Activated CD4-positive, alpha-beta T cell treated with anti-CD3 and anti-CD28 coated beads, Interleukin-2, Interleukin-6, amounts not matched to agents 100 ng/mL and 50 ng/mL, durations not matched to agents 16 hours and 8 hours (primary cell): ENCODE results near the gene LMOD3.

Experiments
- DNase-seq: peaks from one replicate; pipeline ENCODE4 v3.0.0-alpha.2; 2020

Gene LMOD3

DNA sequence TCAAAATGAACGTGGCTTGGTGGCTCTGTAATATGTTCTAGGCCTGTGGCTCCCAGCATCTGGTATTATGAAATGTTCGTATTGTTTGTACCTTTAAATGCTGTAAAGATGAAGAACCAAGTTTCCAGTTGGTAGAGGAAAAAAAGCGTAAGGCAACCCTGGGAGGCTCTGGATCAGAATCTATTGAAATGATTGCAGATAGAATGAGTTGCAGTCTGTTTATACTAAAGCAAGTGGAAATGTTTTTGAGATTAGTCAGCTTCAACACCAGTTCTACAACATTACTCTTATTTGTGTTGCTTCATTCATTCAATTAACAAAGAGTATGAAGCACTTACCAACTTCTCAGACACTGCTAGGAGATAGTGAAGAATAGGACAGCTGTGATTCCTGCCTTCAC lies 32.4 kb downstream of the LMOD3 start:
- DNase-seq: no peak

GRCh38 chr3:69088063-69088462 lies 34.3 kb downstream of the LMOD3 start:
- DNase-seq: peak; percentile 65

- peak; percentile 22 for DNase-seq
These were observed 35.2 kb downstream of the LMOD3 start for GRCh38 chr3:69087030-69087791.

DNA sequence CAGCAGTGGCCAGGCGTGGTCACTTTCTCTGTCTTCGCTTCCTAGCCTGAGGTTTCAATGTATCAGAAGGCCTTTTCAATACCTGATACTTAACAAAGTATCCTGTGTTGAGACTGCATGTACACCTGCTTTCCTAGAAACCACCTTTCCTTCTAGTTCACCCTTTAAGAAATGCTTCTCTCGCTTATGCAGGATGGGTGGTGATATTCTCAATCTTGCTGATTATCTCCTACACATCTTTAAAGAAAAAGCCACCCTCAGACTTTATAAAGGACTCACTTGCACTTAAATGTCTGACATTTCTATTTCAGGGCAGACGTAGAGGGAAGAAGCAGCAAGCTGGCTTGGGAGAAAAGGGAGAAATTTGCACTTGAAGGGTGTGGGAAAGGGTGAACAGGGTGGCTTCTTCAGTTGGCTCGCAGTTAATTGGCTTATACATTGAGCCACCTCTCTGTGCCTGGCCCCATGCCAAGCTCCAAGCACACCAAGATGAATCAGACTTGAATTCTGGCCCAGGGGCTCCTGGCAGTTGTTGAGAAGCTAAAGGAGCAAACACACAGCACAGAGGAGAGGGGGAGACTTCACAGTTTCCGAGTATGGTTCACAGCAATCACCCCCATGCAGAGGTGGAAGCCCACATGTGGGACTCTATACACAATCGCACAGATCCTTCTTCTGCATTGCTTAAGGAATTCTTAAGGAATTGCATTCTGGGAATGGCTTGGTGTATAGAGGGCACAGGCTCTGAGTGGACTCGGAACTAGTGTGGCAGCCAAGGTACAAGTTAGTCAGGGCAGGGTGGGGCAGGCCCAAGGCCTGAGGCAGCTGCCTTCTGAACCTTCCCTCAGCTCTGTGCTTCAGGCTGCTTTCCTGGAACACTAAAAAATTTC lies 36.3 kb downstream of the LMOD3 start:
- DNase-seq: peak; percentile 84

- DNase-seq: peak; percentile 26
These were observed 37.1 kb downstream of the LMOD3 start for GRCh38 chr3:69085168-69085832.

DNA sequence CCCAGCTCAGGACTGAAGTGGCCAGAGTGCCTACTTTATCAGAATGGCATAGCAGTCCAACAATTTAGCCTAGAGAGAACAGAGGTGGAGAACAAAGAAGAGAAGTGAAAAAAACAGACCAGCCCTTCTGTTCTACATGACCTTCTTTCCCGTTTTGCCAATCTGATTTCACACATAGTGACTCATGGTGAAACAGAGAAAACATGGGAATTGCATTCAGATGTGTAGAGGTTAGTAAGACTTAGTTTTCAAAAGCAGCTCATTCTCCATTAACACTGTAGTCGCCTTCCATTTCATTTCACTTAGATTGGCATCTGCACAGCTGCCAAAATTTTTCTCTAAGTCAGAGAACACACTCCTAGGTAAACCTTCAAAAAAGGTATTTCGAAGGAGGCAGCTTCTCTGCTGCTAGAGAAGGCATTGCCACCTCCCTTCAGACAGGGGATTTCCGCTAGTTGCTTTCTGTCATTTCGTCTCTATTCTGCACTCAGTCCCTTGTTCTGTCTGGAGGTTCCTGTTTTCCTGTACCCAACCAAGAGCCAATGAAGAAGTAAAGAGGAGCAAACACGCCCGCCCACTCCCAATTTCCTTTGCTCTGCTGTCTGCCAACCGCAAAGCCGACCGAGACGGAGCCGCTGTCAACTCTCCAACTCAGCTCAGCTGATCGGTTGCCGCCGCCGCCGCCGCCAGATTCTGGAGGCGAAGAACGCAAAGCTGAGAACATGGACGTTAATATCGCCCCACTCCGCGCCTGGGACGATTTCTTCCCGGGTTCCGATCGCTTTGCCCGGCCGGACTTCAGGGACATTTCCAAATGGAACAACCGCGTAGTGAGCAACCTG lies 37.8 kb downstream of the LMOD3 start, which contains the start of gene ARL6IP5:
Gene ARL6IP5 (plus strand): TSS at position 612 of the 842 bp plus-strand sequence. CDS start 111 bp downstream, at position 723.
- peak; percentile 96 for DNase-seq

- peak; percentile 92 for DNase-seq
These were observed 39.6 kb downstream of the LMOD3 start for GRCh38 chr3:69082805-69083204.

DNA sequence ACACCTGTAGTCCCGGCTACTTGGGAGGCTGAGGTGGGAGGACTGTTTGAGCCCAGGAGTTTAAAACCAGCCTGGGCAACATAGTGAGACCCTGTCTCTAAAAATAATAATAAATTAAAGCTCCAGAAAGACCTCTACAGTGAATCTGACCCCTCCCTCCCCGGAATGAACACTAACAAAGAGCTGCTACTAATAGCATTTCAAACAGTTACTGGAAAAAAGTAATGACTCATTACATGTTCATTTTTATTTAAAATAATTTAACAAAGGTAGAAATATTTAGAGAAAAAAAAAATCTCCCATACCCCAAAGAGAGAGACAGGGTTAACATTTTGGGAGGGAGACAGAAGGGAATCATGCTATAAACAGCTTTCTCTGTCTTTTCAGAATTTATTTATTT lies 40.0 kb downstream of the LMOD3 start:
- peak; percentile 27 for DNase-seq

GRCh38 chr3:69081583-69082262 lies 40.7 kb downstream of the LMOD3 start:
- peak; percentile 60 for DNase-seq

GRCh38 chr3:69080233-69080920 lies 42.0 kb downstream of the LMOD3 start, which contains the start of gene UBA3:
Gene UBA3, minus strand, starts transcription at chr3:69080365. Its CDS starts 12 bp downstream, at chr3:69080353.
- peak; percentile 96 for DNase-seq

DNA sequence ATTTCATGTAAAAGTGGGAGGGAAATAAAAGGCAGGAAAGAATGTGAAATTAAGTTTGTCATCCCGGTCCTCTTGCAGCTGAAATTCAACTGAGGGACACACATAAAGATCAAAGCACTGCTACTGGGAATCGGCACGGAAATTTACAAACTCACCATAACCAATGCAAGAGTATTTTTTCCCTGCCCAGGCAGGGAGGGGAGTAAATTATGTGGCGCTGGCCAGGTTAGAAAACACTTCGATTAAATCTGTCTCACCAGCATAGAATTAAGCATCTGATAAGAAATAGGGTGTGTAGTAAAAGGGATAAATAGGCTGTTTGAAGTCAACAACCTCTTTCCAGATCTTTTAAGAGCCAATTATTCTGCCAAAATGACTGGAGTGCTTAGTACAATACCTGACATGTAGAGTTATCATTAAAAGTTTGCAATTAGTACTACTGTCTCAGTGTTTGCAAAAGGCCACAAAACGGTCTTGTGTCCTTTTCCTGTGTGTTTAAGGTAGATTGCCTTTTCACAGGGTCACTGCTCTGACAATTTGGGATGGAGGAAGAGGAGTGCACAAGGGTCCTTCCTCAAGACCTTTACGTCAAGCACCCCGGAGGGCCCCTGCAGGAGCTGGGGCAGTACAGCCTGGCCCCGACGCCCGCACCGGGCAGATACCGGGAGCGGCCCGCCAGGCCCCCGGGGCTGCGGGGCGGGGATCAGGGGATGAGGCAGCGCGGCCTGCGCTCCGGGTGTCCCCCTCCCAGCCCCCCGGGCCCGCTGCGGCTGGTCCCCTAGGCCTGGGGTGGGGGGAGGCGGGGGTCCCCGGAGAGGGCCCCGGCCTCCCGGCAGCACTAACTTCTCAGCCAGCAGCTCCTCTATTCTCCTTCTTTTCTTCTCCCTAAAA lies 42.9 kb downstream of the LMOD3 start:
- peak; percentile 26 for DNase-seq

DNA sequence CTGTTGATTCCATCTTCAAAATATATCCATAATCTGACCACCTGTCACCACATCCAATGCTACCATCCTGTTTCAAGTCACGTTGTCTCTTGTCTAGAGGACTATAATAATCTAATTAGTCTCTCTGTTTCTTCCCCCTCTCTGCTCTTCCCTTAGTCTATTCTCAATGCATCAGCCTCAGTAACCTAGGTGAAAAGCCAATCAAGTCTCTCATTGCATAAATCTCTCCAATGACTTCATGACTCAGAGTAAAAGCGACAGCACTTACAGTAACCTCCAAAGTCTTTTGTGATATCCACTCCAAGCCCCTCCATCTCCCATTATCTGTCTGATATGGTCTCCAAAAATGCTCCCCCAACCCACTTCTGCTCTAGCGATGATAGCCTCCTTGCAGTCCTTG lies 49.5 kb downstream of the LMOD3 start:
- DNase-seq: no peak

GRCh38 chr3:69066121-69066520 lies 56.3 kb downstream of the LMOD3 start:
- no peak for DNase-seq

DNA sequence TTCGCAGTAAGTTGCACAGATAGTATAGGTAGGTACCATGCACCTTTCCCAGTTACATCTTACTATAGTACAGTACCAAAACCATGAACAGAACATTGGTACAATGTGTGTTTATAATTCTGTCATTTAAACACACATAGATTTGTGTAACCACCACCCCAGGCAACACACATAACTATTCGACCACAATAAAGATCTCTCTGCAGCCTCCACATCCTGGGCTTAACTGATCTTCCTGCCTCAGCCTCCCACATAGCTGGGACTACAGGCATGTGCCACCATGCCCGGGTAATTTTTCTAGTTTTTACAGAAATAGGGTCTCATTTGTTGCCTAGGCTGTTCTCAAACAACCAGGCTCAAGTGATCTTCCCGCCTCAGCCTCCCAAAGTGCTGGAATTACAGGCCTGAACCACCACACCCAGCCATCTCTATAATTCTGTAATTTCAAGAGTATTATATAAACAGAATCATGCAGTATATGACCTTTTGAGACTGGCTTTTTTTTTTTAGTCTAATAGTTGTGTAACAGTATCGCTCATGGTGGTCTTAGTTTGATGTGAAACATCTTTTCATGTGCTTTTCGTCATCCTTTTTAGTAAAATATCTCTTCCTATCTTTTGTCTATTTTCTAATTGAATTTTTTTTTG lies 57.0 kb downstream of the LMOD3 start:
- peak; percentile 56 for DNase-seq

DNA sequence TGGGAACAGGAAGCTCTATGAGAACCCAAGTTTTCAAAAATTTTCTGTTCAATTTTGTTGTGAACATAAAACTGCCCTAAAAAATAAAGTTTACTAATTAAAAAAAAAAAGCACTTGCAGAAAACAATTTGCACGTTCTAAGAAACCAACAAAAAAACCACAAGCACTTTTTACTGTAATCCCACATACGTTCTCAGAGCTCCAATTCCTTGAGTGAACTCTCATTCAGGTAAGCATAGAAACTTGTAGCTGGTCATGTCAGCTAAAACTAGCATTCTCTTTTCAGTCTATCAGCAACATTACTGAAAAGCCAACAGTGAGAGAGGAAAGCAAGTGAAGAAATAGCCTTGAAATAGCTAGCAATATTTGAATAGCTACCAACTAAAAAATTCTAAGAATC lies 58.8 kb downstream of the LMOD3 start:
- no peak for DNase-seq

DNA sequence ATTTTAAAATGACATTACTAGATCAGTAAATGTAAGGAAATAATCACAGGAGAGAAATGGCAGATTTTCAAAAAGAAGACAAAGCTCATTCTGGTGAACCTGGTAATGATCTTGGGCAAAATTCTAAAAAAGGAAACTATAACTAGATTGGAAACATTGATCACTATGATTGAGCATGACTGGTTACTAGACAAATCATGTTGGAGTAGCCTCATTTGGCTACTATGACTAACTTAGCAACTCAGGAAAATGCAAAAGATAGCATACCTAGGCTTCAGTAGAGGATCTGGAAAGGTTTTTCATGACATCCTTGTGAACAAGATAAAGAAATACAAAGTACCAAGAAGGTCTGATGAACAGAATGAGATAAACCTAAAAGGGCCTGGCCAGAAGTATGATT lies 62.7 kb downstream of the LMOD3 start:
- DNase-seq: peak; percentile 25

DNA sequence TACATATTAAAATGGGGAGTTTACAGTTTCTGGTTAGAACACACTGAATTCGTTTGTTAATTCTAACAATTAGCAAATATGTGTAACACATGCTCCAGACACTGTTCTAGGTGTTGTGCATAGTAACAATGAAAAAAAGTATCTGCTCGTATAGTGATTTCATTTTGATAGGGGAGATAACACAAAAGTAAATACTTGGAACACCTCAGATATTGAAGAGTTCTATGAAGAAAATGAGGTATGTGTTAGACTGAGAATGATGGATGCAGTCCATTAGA lies 63.5 kb downstream of the LMOD3 start:
- no peak for DNase-seq

- peak; percentile 42 for DNase-seq
These were observed 64.0 kb downstream of the LMOD3 start for GRCh38 chr3:69058180-69058946.
